ENCODE measurements around the gene NPTX1.
A peak's percentile ranks its signal among the peaks of the same experiment; 100 is the strongest.

NPTX1 gene

DNA sequence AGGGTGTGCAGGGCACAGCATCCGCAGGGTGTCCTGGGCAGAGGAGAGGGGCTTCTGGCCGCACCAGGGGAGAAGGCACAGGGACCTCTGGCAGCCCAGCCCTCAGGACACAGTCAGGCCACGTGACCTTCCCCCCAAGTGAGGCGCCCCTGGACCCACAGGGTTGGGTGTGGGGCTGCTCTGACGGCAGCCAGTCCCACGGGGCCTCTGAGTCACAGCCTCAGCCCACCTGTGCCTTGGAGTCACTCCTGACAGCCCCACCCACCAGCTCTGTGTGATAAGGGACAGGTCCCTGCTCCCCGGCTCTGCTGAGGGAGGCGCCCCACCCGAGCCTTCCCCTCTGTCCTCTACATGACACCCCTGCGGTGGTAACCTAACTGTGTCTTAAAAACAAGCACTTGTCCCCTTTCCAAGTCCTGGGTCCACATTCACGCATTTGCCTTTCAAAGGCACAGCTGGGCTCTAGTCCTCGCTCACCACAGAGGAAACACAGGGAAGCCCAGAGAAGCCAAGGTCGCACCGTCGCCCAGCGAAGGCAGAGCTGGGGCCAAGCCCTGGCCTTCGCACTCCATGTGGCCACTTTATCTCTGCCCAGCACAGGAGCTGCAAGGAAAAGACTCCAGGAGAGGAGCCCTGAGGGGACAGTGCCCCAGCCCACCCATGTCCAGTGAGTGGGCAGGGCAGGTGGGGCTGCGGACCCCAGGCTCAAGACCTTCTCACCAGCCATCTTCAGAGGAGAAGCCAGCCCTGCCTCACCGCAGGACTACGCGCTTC, 5.1 kb upstream of the NPTX1 start:
- Histone ChIP-seq H3K4me2 (ENCODE audit: low read length, poor library complexity, severe bottlenecking) (no peak overlapping the region), H3K4me1 (ENCODE audit: control insufficient read depth, insufficient read depth, low read depth, low read length) (peaks cover 26% of the 10 kb centered on the region), H3K9me3 (ENCODE audit: control insufficient read depth, low read length) (no peaks in the 10 kb centered on the region), H3K4me3 (ENCODE audit: insufficient read depth in 1 of 2, low read depth in 1 of 2, low read length in 2 of 2) (no peak overlapping the region), H3K4ac (ENCODE audit: low read depth in 1 of 2, low read length in 2 of 2) (no peak overlapping the region), H4K8ac (ENCODE audit: low read length) (no peak overlapping the region), H3K27me3 (ENCODE audit: control insufficient read depth in 1 of 2, insufficient read depth in 1 of 2, low read length in 2 of 2) (peaks cover 74 to 86% of the 10 kb centered on the region in 2 experiments), H2AK5ac (ENCODE audit: low read length, severe bottlenecking) (no peak overlapping the region), H3K79me1 (replicated peaks; ENCODE audit: low read length, poor library complexity, severe bottlenecking) (no peaks in the 10 kb centered on the region), H2BK12ac (ENCODE audit: low read length in 2 of 2) (no peak overlapping the region), H3K18ac (ENCODE audit: low read depth in 1 of 2, low read length in 2 of 2) (no peak overlapping the region), H2AFZ (ENCODE audit: low read depth, low read length) (no peak overlapping the region), H3K9ac (ENCODE audit: low read length) (no peak overlapping the region), H2BK15ac (ENCODE audit: low read depth, poor library complexity, severe bottlenecking) (no peak overlapping the region), H3K23ac (ENCODE audit: low read length in 2 of 2) (peak overlapping the region in 1 of 2 experiments; percentile 42), H2BK120ac (ENCODE audit: low read depth, low read length) (no peak overlapping the region), H3K27ac (ENCODE audit: low read length, poor library complexity, severe bottlenecking) (no peak overlapping the region), H2BK5ac (ENCODE audit: low read depth, low read length, poor library complexity, severe bottlenecking) (no peak overlapping the region), H3K14ac (ENCODE audit: low read length in 2 of 2) (no peak overlapping the region), H4K91ac (ENCODE audit: low read length) (no peak overlapping the region), H3K36me3 (ENCODE audit: control insufficient read depth in 1 of 2, insufficient read depth in 2 of 2, low read depth in 1 of 2, low read length in 2 of 2) (no peaks in the 10 kb centered on the region)
- WGBS, result 62% methylated on average over 21 of the region's 21 CpGs
- no peak for DNase-seq

DNA sequence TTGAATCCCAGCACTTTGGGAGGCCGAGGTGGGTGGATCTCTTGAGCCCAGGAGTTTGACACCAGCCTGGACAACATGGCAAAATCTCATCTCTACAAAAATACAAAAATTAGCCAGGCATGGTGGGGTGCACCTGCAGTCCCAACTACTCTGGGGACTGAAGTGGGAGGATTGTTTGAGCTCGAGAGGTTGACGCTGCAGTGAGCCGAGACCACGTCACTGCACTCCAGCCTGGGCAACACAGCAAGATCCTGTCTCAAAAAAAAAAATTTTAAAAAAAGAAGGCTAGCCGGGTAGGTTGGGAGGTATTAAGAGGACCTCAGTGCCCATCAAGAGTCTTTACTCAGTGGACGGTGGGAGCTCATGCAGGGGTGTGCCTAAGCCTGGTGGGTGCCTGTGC, 3.8 kb upstream of the NPTX1 start:
- Histone ChIP-seq H3K4ac (ENCODE audit: low read depth in 1 of 2, low read length in 2 of 2) (no peak overlapping the region), H3K27me3 (ENCODE audit: control insufficient read depth in 1 of 2, insufficient read depth in 1 of 2, low read length in 2 of 2) (peaks cover 66 to 78% of the 10 kb centered on the region in 2 experiments), H3K23ac (ENCODE audit: low read length in 2 of 2) (no peak overlapping the region), H2BK15ac (ENCODE audit: low read depth, poor library complexity, severe bottlenecking) (no peak overlapping the region), H3K79me1 (replicated peaks; ENCODE audit: low read length, poor library complexity, severe bottlenecking) (no peaks in the 10 kb centered on the region), H2BK120ac (ENCODE audit: low read depth, low read length) (no peak overlapping the region), H3K27ac (ENCODE audit: low read length, poor library complexity, severe bottlenecking) (no peak overlapping the region), H3K36me3 (ENCODE audit: control insufficient read depth in 1 of 2, insufficient read depth in 2 of 2, low read depth in 1 of 2, low read length in 2 of 2) (no peaks in the 10 kb centered on the region), H3K4me3 (ENCODE audit: insufficient read depth in 1 of 2, low read depth in 1 of 2, low read length in 2 of 2) (no peak overlapping the region), H4K91ac (ENCODE audit: low read length) (no peak overlapping the region), H3K9ac (ENCODE audit: low read length) (no peak overlapping the region), H2BK12ac (ENCODE audit: low read length in 2 of 2) (no peak overlapping the region), H2AFZ (ENCODE audit: low read depth, low read length) (no peak overlapping the region), H3K14ac (ENCODE audit: low read length in 2 of 2) (no peak overlapping the region), H3K9me3 (ENCODE audit: control insufficient read depth, low read length) (no peaks in the 10 kb centered on the region), H2AK5ac (ENCODE audit: low read length, severe bottlenecking) (no peak overlapping the region), H3K18ac (ENCODE audit: low read depth in 1 of 2, low read length in 2 of 2) (no peak overlapping the region), H4K8ac (ENCODE audit: low read length) (no peak overlapping the region), H3K4me1 (ENCODE audit: control insufficient read depth, insufficient read depth, low read depth, low read length) (peaks cover 39% of the 10 kb centered on the region), H3K4me2 (ENCODE audit: low read length, poor library complexity, severe bottlenecking) (no peak overlapping the region), H2BK5ac (ENCODE audit: low read depth, low read length, poor library complexity, severe bottlenecking) (no peak overlapping the region)
- DNase-seq, result no peak
- WGBS, result 92% methylated on average over 6 of the region's 7 CpGs

DNA sequence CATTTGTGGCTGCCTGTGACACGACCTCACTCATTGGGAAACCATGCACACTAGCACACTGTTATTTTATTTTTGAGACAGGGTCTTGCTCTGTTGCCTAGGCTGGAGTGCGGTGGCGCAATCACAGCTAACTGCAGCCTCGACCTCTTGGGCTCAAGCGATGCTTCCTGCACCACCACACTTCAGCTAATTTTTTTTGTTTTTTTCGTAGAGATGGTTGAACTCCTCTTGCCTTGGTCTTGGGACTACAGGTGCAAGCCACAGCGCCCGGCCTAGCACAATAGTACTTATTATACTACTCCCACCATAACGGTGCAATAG, 2.8 kb upstream of the NPTX1 start:
- H3K79me1 ChIP-seq (replicated peaks; ENCODE audit: low read length, poor library complexity, severe bottlenecking), result no peaks in the 10 kb centered on the region
- no peak overlapping the region for H3K27ac ChIP-seq (ENCODE audit: low read length, poor library complexity, severe bottlenecking)
- no peak overlapping the region for H2AK5ac ChIP-seq (ENCODE audit: low read length, severe bottlenecking)
- no peak overlapping the region for H4K91ac ChIP-seq (ENCODE audit: low read length)
- no peak overlapping the region for H2BK120ac ChIP-seq (ENCODE audit: low read depth, low read length)
- H3K18ac ChIP-seq (ENCODE audit: low read depth in 1 of 2, low read length in 2 of 2), result no peak overlapping the region
- H2BK5ac ChIP-seq (ENCODE audit: low read depth, low read length, poor library complexity, severe bottlenecking), result no peak overlapping the region
- H3K9me3 ChIP-seq (ENCODE audit: control insufficient read depth, low read length), result no peaks in the 10 kb centered on the region
- H3K4ac ChIP-seq (ENCODE audit: low read depth in 1 of 2, low read length in 2 of 2), result no peak overlapping the region
- H3K4me2 ChIP-seq (ENCODE audit: low read length, poor library complexity, severe bottlenecking), result no peak overlapping the region
- no peak overlapping the region for H2BK12ac ChIP-seq (ENCODE audit: low read length in 2 of 2)
- peaks cover 76 to 87% of the 10 kb centered on the region in 2 experiments for H3K27me3 ChIP-seq (ENCODE audit: control insufficient read depth in 1 of 2, insufficient read depth in 1 of 2, low read length in 2 of 2)
- no peaks in the 10 kb centered on the region for H3K36me3 ChIP-seq (ENCODE audit: control insufficient read depth in 1 of 2, insufficient read depth in 2 of 2, low read depth in 1 of 2, low read length in 2 of 2)
- H2AFZ ChIP-seq (ENCODE audit: low read depth, low read length), result no peak overlapping the region
- H3K9ac ChIP-seq (ENCODE audit: low read length), result no peak overlapping the region
- H4K8ac ChIP-seq (ENCODE audit: low read length), result no peak overlapping the region
- H2BK15ac ChIP-seq (ENCODE audit: low read depth, poor library complexity, severe bottlenecking), result no peak overlapping the region
- H3K14ac ChIP-seq (ENCODE audit: low read length in 2 of 2), result no peak overlapping the region
- H3K4me1 ChIP-seq (ENCODE audit: control insufficient read depth, insufficient read depth, low read depth, low read length), result peaks cover 44% of the 10 kb centered on the region
- no peak overlapping the region for H3K4me3 ChIP-seq (ENCODE audit: insufficient read depth in 1 of 2, low read depth in 1 of 2, low read length in 2 of 2)
- 60% methylated on average over 9 of the region's 9 CpGs for WGBS
- H3K23ac ChIP-seq (ENCODE audit: low read length in 2 of 2), result no peak overlapping the region
- no peak for DNase-seq

GRCh38 chr17:80478487-80479245, 2.3 kb upstream of the NPTX1 start:
- Histone ChIP-seq H3K4me3 (ENCODE audit: insufficient read depth in 1 of 2, low read depth in 1 of 2, low read length in 2 of 2) (peak overlapping the region in 1 of 2 experiments; percentile 69), H3K18ac (ENCODE audit: low read depth in 1 of 2, low read length in 2 of 2) (no peak overlapping the region), H3K36me3 (ENCODE audit: control insufficient read depth in 1 of 2, insufficient read depth in 2 of 2, low read depth in 1 of 2, low read length in 2 of 2) (no peaks in the 10 kb centered on the region), H3K27me3 (ENCODE audit: control insufficient read depth in 1 of 2, insufficient read depth in 1 of 2, low read length in 2 of 2) (peaks cover 79 to 88% of the 10 kb centered on the region in 2 experiments), H4K8ac (ENCODE audit: low read length) (peak overlapping the region; percentile 75), H3K14ac (ENCODE audit: low read length in 2 of 2) (no peak overlapping the region), H3K79me1 (replicated peaks; ENCODE audit: low read length, poor library complexity, severe bottlenecking) (no peaks in the 10 kb centered on the region), H3K9ac (ENCODE audit: low read length) (peak overlapping the region; percentile 8), H3K4me2 (ENCODE audit: low read length, poor library complexity, severe bottlenecking) (peak overlapping the region; percentile 67), H3K4me1 (ENCODE audit: control insufficient read depth, insufficient read depth, low read depth, low read length) (peaks cover 44% of the 10 kb centered on the region), H2BK5ac (ENCODE audit: low read depth, low read length, poor library complexity, severe bottlenecking) (no peak overlapping the region), H2AK5ac (ENCODE audit: low read length, severe bottlenecking) (no peak overlapping the region), H3K4ac (ENCODE audit: low read depth in 1 of 2, low read length in 2 of 2) (no peak overlapping the region), H2BK15ac (ENCODE audit: low read depth, poor library complexity, severe bottlenecking) (no peak overlapping the region), H3K27ac (ENCODE audit: low read length, poor library complexity, severe bottlenecking) (no peak overlapping the region), H2AFZ (ENCODE audit: low read depth, low read length) (no peak overlapping the region), H3K9me3 (ENCODE audit: control insufficient read depth, low read length) (no peaks in the 10 kb centered on the region), H2BK120ac (ENCODE audit: low read depth, low read length) (no peak overlapping the region), H3K23ac (ENCODE audit: low read length in 2 of 2) (peak overlapping the region in 1 of 2 experiments; percentile 67), H4K91ac (ENCODE audit: low read length) (no peak overlapping the region), H2BK12ac (ENCODE audit: low read length in 2 of 2) (peak overlapping the region in 1 of 2 experiments; percentile 29)
- 9% methylated on average over 49 of the region's 51 CpGs for WGBS
- no peak for DNase-seq

Data from mesenchymal stem cell (in vitro differentiated cells and primary cell).